H9 (cell line): ENCODE measurements around the gene MYH11. TPM values are rescaled to one million over a fixed set of nuclear protein-coding genes. Genes with fewer than 3 reads are reported as not detected.
"Not testable (repeated sequence)": the region's sequence is repeated elsewhere in the genome, so short reads cannot be mapped to it uniquely, and the experiment has no call there.

Source experiments
- DNase-seq: peaks from one replicate; pipeline ENCODE4 v3.0.0-alpha.2; 2017
- H2AFZ ChIP-seq: one replicate; pipeline ENCODE4 v1.6.1; 2013; ENCODE audit warnings: mild to moderate bottlenecking, low read length, control low read depth, moderate library complexity
- H2AK5ac ChIP-seq: 2 replicates; pipeline ENCODE4 v1.6.1; 2013; ENCODE audit warnings: low read length, control low read depth, mixed read lengths; ENCODE audit not compliant: insufficient read length
- H2BK120ac ChIP-seq: one replicate; pipeline ENCODE4 v1.6.1; 2013; ENCODE audit warnings: low read depth, mild to moderate bottlenecking, low read length, control low read depth, inconsistent platforms; ENCODE audit not compliant: poor library complexity, severe bottlenecking
- H2BK12ac ChIP-seq: 2 replicates; pipeline ENCODE4 v1.6.1; 2013; ENCODE audit warnings: low read length, control low read depth, mixed read lengths, low read depth; ENCODE audit not compliant: insufficient read length
- H2BK15ac ChIP-seq: 2 replicates; pipeline ENCODE4 v1.6.1; 2013; ENCODE audit warnings: low read depth, low read length, control low read depth
- H2BK20ac ChIP-seq: one replicate; pipeline ENCODE4 v1.6.1; 2013; ENCODE audit warnings: low read depth, mild to moderate bottlenecking, low read length, control low read depth, inconsistent platforms; ENCODE audit not compliant: poor library complexity, severe bottlenecking
- H2BK5ac ChIP-seq: 2 replicates; pipeline ENCODE4 v1.6.1; 2013; ENCODE audit warnings: low read length, control low read depth, mixed read lengths; ENCODE audit not compliant: insufficient read length
- H3K14ac ChIP-seq: 2 replicates; pipeline ENCODE4 v1.6.1; 2013; ENCODE audit warnings: low read length, control low read depth; ENCODE audit not compliant: insufficient read depth
- H3K18ac ChIP-seq: 2 replicates; pipeline ENCODE4 v1.6.1; 2013; ENCODE audit warnings: low read depth, mild to moderate bottlenecking, mixed read lengths, low read length, control low read depth; ENCODE audit not compliant: insufficient read length
- H3K23ac ChIP-seq: 2 replicates; pipeline ENCODE4 v1.6.1; 2013; ENCODE audit warnings: low read length, control low read depth, mixed read lengths, low read depth; ENCODE audit not compliant: insufficient read length
- H3K23me2 ChIP-seq: 2 replicates; pipeline ENCODE4 v1.6.1; 2013; ENCODE audit warnings: low read depth, mild to moderate bottlenecking, mixed read lengths, low read length, control low read depth; ENCODE audit not compliant: insufficient read length, poor library complexity, severe bottlenecking
- H3K27ac ChIP-seq: 2 replicates; pipeline ENCODE4 v1.5.1; 2013; ENCODE audit warnings: low read length, control low read depth, mixed read lengths, low read depth; ENCODE audit not compliant: insufficient read length
- H3K27me3 ChIP-seq: 2 replicates; pipeline ENCODE4 v1.6.1; 2013; ENCODE audit warnings: low read length, control low read depth, inconsistent platforms; ENCODE audit not compliant: insufficient read depth
- H3K4ac ChIP-seq: 2 replicates; pipeline ENCODE4 v1.6.1; 2013; ENCODE audit warnings: low read depth, mild to moderate bottlenecking, control low read depth, inconsistent platforms, low read length, moderate library complexity
- H3K4me1 ChIP-seq: 2 replicates; pipeline ENCODE4 v1.6.1; 2013; ENCODE audit warnings: low read length, control low read depth, inconsistent platforms; ENCODE audit not compliant: insufficient read depth
- H3K4me2 ChIP-seq: 2 replicates; pipeline ENCODE4 v1.6.1; 2013; ENCODE audit warnings: low read length, control low read depth, mixed read lengths; ENCODE audit not compliant: insufficient read length, insufficient read depth
- H3K56ac ChIP-seq: 2 replicates; pipeline ENCODE4 v1.6.1; 2013; ENCODE audit warnings: low read depth, mild to moderate bottlenecking, mixed read lengths, low read length, control low read depth; ENCODE audit not compliant: insufficient read length
- H3K79me1 ChIP-seq: 2 replicates; pipeline ENCODE4 v1.6.1; 2013; ENCODE audit warnings: low read depth, mild to moderate bottlenecking, moderate library complexity, low read length, control low read depth, inconsistent platforms; ENCODE audit not compliant: insufficient read depth, poor library complexity, severe bottlenecking
- H3K79me2 ChIP-seq: 2 replicates; pipeline ENCODE4 v1.6.1; 2013; ENCODE audit warnings: low read length, control low read depth, inconsistent platforms; ENCODE audit not compliant: insufficient read depth
- H3K9ac ChIP-seq: 2 replicates; pipeline ENCODE4 v1.6.1; 2013; ENCODE audit warnings: low read length, control low read depth, mixed read lengths; ENCODE audit not compliant: insufficient read length; ENCODE audit errors: extremely low read depth
- H3K9me3 ChIP-seq: one replicate; pipeline ENCODE4 v1.6.1; 2013; ENCODE audit warnings: low read depth, low read length, inconsistent platforms; ENCODE audit not compliant: control insufficient read depth
- H3T11ph ChIP-seq: one replicate; pipeline ENCODE4 v1.6.1; 2013; ENCODE audit warnings: mild to moderate bottlenecking, low read length, control low read depth, inconsistent platforms
- H4K20me1 ChIP-seq: one replicate; pipeline ENCODE4 v1.6.1; 2013; ENCODE audit not compliant: control insufficient read depth, insufficient read length, insufficient read depth
- H4K5ac ChIP-seq: 2 replicates; pipeline ENCODE4 v1.6.1; 2013; ENCODE audit warnings: low read depth, mild to moderate bottlenecking, mixed read lengths, low read length, control low read depth; ENCODE audit not compliant: insufficient read length
- H4K8ac ChIP-seq: replicated peaks from 2 replicates; pipeline ENCODE4 v1.6.1; 2013; ENCODE audit warnings: low read length, control low read depth, mixed read lengths, low read depth; ENCODE audit not compliant: insufficient read length
- H4K91ac ChIP-seq: 2 replicates; pipeline ENCODE4 v1.6.1; 2013; ENCODE audit warnings: low read depth, mild to moderate bottlenecking, moderate library complexity, mixed read lengths, low read length, control low read depth; ENCODE audit not compliant: insufficient read length
- H3K27ac Mint-ChIP-seq, 3 experiments: 2 replicates in 2 of 3; 3 replicates in 1 of 3; pipeline ENCODE4 v1.8.0; 2020 to 2021; ENCODE audit warnings: mixed read lengths in 3 of 3, mild to moderate bottlenecking in 1 of 3, moderate library complexity in 1 of 3
- H3K27me3 Mint-ChIP-seq: 2 replicates; pipeline ENCODE4 v1.8.0; 2021; ENCODE audit warnings: low read depth, mild to moderate bottlenecking, moderate library complexity, mixed read lengths
- H3K36me3 Mint-ChIP-seq, 3 experiments: 2 replicates in 2 of 3; 3 replicates in 1 of 3; pipeline ENCODE4 v1.8.0; 2020 to 2021; ENCODE audit warnings: low read depth in 3 of 3, mixed read lengths in 3 of 3; ENCODE audit not compliant: insufficient read depth in 1 of 3
- H3K4me1 Mint-ChIP-seq, 2 experiments: 2 replicates each; pipeline ENCODE4 v1.8.0; 2020; ENCODE audit warnings: mixed read lengths in 2 of 2
- H3K4me3 Mint-ChIP-seq, 2 experiments: 2 replicates in 1 of 2; 3 replicates in 1 of 2; pipeline ENCODE4 v1.8.0; 2020 to 2021; ENCODE audit warnings: mild to moderate bottlenecking in 2 of 2, mixed read lengths in 2 of 2, moderate library complexity in 1 of 2
- H3K9me3 Mint-ChIP-seq, 2 experiments: 2 replicates in 1 of 2; 3 replicates in 1 of 2; pipeline ENCODE4 v1.8.0; 2020; ENCODE audit warnings: mild to moderate bottlenecking in 2 of 2, mixed read lengths in 2 of 2, moderate library complexity in 1 of 2
- CTCF ChIP-seq: fragments of 200-600 bp; sonication (generic); conservative IDR thresholded peaks from 3 replicates; pipeline ENCODE4 v1.8.0; 2021; ENCODE audit warnings: antibody characterized with exemption, mild to moderate bottlenecking
- WGBS: extraction: QIAGEN DNeasy Blood & Tissue Kit; methylation state at CpG from one replicate; pipeline ENCODE4 v1.1.7; 2013; ENCODE audit warnings: missing lambda C conversion rate, low lambda C conversion rate, mixed read lengths; ENCODE audit not compliant: insufficient read length; ENCODE audit errors: extremely low coverage; 5-methylcytosine and 5-hydroxymethylcytosine counted together
- total RNA-seq: library from RNA; stranded (reverse); gene quantifications from 2 replicates; pipeline ENCODE4 v1.2.1, GENCODE V29; 2021

Gene MYH11
- total RNA-seq, 1 experiment from 2014 or later = 0.42 TPM

DNA sequence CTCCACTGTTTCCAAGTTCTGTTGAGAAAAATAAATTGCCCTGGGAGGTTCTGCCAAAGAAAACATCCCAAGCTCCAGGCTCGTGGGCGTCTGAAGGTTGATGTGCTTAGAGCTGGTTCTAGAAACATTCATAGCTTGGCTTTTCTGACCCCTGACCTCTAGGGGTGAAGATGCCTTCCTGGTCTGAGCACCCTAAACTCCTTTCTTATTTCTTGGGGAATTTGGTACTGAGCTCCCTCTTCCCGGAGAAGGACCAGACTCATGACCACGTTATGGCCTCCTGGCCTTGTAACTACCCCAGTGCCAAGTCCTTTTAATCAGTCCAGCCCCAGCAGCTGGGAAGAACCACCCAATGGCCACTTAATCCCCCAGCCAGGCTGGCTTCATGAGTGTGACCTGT lies 66.4 kb downstream of the MYH11 start:
- H2AK5ac ChIP-seq = no peak overlapping the region
- H3K9ac ChIP-seq = no peak overlapping the region
- H3K27ac Mint-ChIP-seq = no peak overlapping the region

GRCh38 chr16:15789816-15790215 lies 67.0 kb downstream of the MYH11 start:
- H2BK12ac ChIP-seq, H2BK20ac ChIP-seq, H3K18ac ChIP-seq, H3K4me1 Mint-ChIP-seq, H3K79me2 ChIP-seq, H2AK5ac ChIP-seq, H3K23ac ChIP-seq, H3K4ac ChIP-seq, H2BK5ac ChIP-seq, H3K23me2 ChIP-seq, H3K9me3 ChIP-seq, H2AFZ ChIP-seq, H3K36me3 Mint-ChIP-seq, H3K9me3 Mint-ChIP-seq, H3K14ac ChIP-seq, DNase-seq, H2BK120ac ChIP-seq, H2BK15ac ChIP-seq, H3K9ac ChIP-seq, H3K56ac ChIP-seq, H3K4me2 ChIP-seq, H3K79me1 ChIP-seq, H3K27me3 Mint-ChIP-seq, H3K27ac ChIP-seq, H4K5ac ChIP-seq, H3T11ph ChIP-seq, H4K20me1 ChIP-seq, H3K4me3 Mint-ChIP-seq, H3K27ac Mint-ChIP-seq, H3K4me1 ChIP-seq, H4K91ac ChIP-seq, H4K8ac ChIP-seq, H3K27me3 ChIP-seq: not testable (repeated sequence)
- no CpG with 5 or more reads among the region's 5 CpGs for WGBS

More for the DNA sequence above, 66.4 kb downstream of the MYH11 start:
- no peak overlapping the region for H3K4ac ChIP-seq
- H3K4me2 ChIP-seq = no peak overlapping the region
- no peaks in the 10 kb centered on the region for H3K9me3 ChIP-seq
- no CpG with 5 or more reads among the region's 4 CpGs for WGBS
- H4K5ac ChIP-seq = no peak overlapping the region
- Mint-ChIP-seq H3K4me1 (peaks cover 6 to 7% of the 10 kb centered on the region in 2 experiments), H3K9me3 (peaks cover 0 to 4% of the 10 kb centered on the region in 2 experiments; a peak in 2 of 5 replicates), H3K36me3 (no peaks in the 10 kb centered on the region), H3K4me3 (no peak overlapping the region), H3K27me3 (no peaks in the 10 kb centered on the region)
- no peaks in the 10 kb centered on the region for H4K20me1 ChIP-seq
- no peak overlapping the region for H3T11ph ChIP-seq
- no peak overlapping the region for H2BK120ac ChIP-seq
- H3K79me2 ChIP-seq = no peaks in the 10 kb centered on the region
- H3K23ac ChIP-seq = no peak overlapping the region
- no peak overlapping the region for H4K8ac ChIP-seq
- H3K23me2 ChIP-seq = no peaks in the 10 kb centered on the region
- H3K4me1 ChIP-seq = no peaks in the 10 kb centered on the region
- DNase-seq = no peak
- no peaks in the 10 kb centered on the region for H3K27me3 ChIP-seq
- no peak overlapping the region for H2BK12ac ChIP-seq
- H2BK15ac ChIP-seq = no peak overlapping the region
- no peak overlapping the region for H2AFZ ChIP-seq
- no peak overlapping the region for H2BK20ac ChIP-seq
- H4K91ac ChIP-seq = no peak overlapping the region
- no peak overlapping the region for H3K14ac ChIP-seq
- H3K56ac ChIP-seq = no peak overlapping the region
- H3K27ac ChIP-seq = no peak overlapping the region
- H2BK5ac ChIP-seq = no peak overlapping the region
- no peaks in the 10 kb centered on the region for H3K79me1 ChIP-seq
- no peak overlapping the region for H3K18ac ChIP-seq
- TF ChIP-seq CTCF = no peak
